ENCODE measurements around the gene TRIM38.
"Not testable (repeated sequence)": the region's sequence is repeated elsewhere in the genome, so short reads cannot be mapped to it uniquely, and the experiment has no call there.

Gene TRIM38

DNA sequence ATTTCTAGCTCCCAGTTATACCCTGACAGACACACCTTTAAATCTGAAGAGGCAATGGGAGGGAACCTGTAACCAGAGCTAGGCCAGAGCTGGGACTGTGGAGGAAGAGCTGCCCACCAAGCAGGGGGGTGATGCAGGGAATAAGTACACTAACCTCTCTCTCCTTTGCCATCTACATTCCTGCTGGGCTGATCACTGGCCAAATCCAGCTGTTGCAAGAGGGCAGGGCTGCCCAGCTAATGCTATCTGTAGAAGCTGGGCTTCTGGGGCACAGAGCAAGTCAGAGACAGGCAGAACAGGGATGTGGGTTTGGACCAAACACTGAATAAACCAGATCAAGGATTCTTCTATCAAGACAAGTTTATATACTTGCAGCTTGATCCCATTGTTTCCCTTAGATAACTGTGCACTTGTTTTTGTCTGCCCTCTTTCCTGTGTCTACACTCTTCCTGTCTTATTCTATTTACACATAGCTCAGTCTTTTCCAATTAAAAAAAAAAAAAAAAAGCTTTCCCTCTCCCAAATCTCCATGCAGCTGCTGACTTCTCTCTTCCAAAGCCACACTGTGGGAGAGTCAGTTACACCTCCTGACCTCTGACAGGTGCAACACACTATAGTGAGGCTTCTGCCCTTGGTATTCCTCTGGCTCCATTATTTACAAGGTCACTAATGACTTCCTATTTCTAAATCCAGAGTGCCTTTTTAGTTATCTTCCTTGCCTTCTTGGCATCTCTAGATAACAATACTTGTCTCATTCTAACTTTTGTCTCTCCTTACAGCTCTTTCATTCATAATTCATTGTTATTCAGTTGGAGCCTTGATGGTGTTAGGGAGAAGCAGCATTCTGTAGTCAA lies 43.7 kb downstream of the TRIM38 start:
- no peak for DNase-seq (ENCODE audit: low read depth in 2 of 2)

DNA sequence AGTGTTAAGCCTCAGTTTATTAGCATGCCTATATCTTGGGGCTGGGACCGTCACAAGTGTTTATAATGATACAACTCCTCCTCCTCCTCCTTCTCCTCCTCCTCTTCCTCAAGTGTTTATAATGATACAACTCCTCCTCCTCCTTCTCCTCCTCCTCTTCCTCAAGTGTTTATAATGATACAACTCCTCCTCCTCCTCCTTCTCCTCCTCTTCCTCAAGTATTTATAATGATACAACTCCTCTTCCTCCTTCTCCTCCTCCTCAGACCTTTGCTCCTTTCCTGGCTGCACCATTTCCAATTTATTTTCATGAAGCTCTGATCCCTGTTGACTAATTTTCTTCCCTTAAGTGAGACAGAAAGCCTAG lies 44.3 kb downstream of the TRIM38 start:
- DNase-seq (ENCODE audit: low read depth in 2 of 2): not testable (repeated sequence)

GRCh38 chr6:26008470-26008869 lies 45.9 kb downstream of the TRIM38 start:
- DNase-seq (ENCODE audit: low read depth in 2 of 2): no peak

DNA sequence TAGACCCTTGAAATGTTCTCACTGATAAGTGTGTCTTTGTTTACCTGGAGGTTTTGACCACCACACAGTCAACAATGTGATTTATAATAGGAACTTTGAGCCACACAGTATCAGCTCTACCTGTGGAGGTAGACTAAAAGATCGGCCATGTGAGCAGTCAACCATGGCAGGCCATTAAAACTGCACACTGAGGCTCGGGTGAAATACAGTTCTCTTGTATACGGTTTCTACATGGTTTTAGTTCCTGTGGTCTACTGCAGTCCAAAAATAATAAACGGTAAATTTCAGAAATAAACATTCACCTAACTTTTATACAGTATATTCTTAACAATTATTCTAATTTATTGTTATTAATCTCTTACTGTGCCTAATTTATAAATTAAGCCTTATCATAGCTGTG lies 47.2 kb downstream of the TRIM38 start:
- DNase-seq (ENCODE audit: low read depth in 2 of 2): no peak

GRCh38 chr6:26012061-26012460 lies 49.5 kb downstream of the TRIM38 start:
- no peak for DNase-seq (ENCODE audit: low read depth in 2 of 2)

- DNase-seq (ENCODE audit: low read depth in 2 of 2): not testable (repeated sequence)
Measured at GRCh38 chr6:26014386-26014785, 51.8 kb downstream of the TRIM38 start.

DNA sequence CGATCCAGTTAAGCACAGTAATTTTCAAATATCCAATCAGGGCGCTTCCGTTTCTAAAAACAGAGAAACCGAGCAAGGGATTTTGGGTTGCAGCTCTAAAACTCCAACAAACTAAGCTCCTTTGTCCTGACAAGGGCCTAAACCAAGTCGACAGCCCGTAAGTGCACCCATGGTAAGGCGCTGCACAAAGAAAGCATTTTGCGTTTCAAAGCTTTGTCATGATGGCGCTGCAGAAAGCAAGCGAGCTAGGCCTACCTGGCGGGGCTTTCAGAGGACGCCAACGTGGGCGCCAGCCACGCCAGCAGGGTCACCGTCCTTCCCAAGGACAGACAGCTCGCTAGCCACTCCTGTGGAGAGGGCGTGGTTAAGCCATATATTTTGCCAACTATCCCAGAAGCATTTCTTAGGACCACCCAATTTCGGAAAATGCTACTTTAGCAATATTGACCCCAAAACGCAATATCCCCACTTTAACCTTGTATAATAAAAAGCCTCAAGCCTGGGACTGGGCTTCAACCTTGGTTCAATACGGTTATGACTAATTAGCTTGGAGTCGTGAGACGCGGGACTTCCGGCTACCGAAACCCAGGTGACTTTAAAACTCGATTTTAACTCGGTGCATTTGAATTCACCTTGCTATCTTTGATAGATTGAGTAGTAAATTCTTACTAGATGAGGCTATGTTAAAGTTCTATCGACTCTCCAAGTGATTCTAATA lies 53.8 kb downstream of the TRIM38 start:
- DNase-seq (ENCODE audit: low read depth in 2 of 2): no peak

- no peak for DNase-seq (ENCODE audit: low read depth in 2 of 2)
Measured at GRCh38 chr6:26016963-26017631, 54.5 kb downstream of the TRIM38 start.

- DNase-seq (ENCODE audit: low read depth in 2 of 2): peak; percentile 73 to 76
Measured at GRCh38 chr6:26017632-26017966, 55.0 kb downstream of the TRIM38 start.

DNA sequence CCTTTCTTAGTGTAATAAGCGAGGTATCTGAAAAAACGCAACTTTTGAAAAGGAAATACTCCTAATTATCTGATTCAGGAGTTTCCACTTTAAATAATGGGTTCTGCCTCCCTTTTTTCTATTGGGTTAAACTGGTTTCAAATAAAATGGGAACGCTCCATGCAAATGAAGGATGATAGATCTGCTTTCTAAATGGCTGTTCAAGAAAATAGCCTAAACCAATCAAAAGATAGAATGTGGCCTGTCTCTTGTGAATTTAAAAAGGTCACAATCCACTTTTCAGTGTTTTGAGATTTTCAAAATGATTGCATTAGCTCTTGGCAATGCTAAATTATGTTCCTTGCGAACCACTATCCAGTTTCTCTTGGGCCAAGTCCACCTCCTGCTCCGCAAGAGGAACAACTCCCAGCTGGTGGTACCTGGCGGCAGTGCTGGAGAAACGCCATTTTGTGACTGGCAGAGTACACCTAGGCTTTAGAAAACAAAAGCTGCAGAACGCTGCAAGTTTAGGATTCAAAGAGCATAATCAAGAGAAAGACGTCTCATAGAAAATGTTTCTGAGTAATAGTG lies 56.7 kb downstream of the TRIM38 start:
- DNase-seq (ENCODE audit: low read depth in 2 of 2): no peak

- no peak for DNase-seq (ENCODE audit: low read depth in 2 of 2)
Measured at GRCh38 chr6:26019967-26020328, 57.3 kb downstream of the TRIM38 start.

DNA sequence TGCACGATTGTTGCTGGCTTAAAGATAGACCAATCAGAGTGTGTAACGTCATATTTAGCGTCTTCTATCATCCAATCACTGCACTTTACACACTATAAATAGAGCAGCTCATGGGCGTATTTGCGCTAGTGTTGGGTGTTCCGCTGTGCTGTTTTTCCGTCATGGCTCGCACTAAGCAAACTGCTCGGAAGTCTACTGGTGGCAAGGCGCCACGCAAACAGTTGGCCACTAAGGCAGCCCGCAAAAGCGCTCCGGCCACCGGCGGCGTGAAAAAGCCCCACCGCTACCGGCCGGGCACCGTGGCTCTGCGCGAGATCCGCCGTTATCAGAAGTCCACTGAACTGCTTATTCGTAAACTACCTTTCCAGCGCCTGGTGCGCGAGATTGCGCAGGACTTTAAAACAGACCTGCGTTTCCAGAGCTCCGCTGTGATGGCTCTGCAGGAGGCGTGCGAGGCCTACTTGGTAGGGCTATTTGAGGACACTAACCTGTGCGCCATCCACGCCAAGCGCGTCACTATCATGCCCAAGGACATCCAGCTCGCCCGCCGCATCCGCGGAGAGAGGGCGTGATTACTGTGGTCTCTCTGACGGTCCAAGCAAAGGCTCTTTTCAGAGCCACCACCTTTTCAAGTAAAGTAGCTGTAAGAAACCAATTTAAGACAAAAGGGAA lies 57.9 kb downstream of the TRIM38 start:
- DNase-seq (ENCODE audit: low read depth in 2 of 2): peak; percentile 29 to 66

DNA sequence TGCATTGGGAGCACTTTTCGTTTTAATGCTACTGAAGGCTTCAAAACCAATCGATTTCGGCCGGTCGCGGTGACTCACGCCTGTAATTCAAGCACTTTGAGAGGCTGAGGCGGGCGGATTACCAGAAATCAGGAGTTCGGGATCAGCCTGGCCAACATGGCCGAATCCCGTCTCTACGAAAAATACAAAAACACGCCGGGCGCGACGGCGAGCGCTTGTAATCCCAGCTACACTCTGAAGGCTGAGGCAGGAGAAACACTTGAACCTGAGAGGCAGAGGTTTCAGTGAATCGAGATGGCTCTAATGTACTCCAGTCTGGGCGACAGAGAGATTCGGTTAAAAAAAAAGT lies 58.4 kb downstream of the TRIM38 start:
- no peak for DNase-seq (ENCODE audit: low read depth in 2 of 2)

DNA sequence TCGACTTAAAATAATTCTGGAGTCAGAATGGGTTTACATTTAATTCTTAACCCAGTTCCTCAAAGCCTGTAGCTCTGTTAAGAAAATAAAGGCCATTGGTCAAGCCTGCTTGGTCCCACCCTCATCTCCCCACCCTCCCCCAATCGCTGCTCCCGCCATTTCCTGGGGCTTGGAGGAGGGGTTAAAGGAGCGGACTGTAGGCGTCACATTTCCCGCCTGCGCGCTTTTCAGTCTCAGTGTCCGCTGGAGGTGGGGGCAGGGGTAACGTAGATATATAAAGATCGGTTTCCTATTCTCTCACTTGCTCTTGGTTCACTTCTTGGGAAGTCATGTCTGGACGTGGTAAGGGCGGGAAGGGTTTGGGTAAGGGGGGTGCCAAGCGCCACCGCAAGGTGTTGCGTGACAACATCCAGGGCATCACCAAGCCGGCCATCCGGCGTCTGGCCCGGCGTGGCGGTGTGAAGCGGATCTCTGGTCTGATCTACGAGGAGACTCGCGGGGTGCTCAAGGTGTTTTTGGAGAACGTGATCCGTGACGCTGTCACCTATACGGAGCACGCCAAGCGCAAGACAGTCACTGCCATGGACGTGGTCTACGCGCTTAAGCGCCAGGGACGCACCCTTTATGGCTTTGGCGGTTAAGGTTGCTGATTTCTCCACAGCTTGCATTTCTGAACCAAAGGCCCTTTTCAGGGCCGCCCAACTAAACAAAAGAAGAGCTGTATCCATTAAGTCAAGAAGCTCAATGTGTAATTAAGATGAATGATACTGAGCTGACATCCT lies 58.9 kb downstream of the TRIM38 start:
- DNase-seq (ENCODE audit: low read depth in 2 of 2): peak; percentile 62 to 70

GRCh38 chr6:26022132-26022472 lies 59.5 kb downstream of the TRIM38 start:
- no peak for DNase-seq (ENCODE audit: low read depth in 2 of 2)

DNA sequence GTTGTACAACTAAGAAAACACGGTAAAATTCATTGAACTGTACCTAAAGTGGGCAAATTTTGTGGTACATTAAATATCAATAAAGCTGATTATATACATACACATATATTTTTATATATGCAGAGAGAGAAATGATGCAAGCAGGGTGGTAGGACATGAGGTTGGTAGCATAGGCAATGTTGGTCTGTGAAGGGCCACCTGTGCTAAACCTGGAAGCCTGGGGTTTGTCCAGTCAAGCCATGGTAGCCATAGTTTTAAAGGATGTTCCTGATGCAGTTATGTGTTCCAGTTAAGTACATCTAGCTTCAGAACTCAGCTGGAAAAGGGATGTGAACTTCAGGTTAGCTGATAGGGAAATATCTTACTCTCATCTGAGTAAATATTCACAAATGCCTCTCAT lies 60.1 kb downstream of the TRIM38 start:
- no peak for DNase-seq (ENCODE audit: low read depth in 2 of 2)

- DNase-seq (ENCODE audit: low read depth in 2 of 2): no peak
Measured at GRCh38 chr6:26024651-26025046, 62.0 kb downstream of the TRIM38 start.

- no peak for DNase-seq (ENCODE audit: low read depth in 2 of 2)
Measured at GRCh38 chr6:26025047-26025893, 62.7 kb downstream of the TRIM38 start.

GRCh38 chr6:26025894-26026832 lies 63.6 kb downstream of the TRIM38 start:
- DNase-seq (ENCODE audit: low read depth in 2 of 2): peak; percentile 74 to 79

All from stimulated activated CD4-positive, alpha-beta T cell treated with anti-CD3 and anti-CD28 coated beads, Interleukin-1b, Interleukin-23, amount 100 ng/mL, for 4 hours (primary cell).